Parathyroid adenoma (tissue), 2 donors: ENCODE data around the gene ARL14.
"Not testable (repeated sequence)": the region's sequence is repeated elsewhere in the genome, so short reads cannot be mapped to it uniquely, and the experiment has no call there.

Source experiments
- H2AFZ ChIP-seq: fragments of 300-600 bp; sonication (generic); one replicate; pipeline ENCODE4 v1.7.0; 2017; ENCODE audit warnings: antibody characterized with exemption, mild to moderate bottlenecking
- H3K27ac ChIP-seq: fragments of 300-600 bp; sonication (generic); one replicate; pipeline ENCODE4 v1.7.0; 2017
- H3K27me3 ChIP-seq: fragments of 300-600 bp; sonication (generic); one replicate; pipeline ENCODE4 v1.7.0; 2017; ENCODE audit warnings: low read length; ENCODE audit not compliant: control insufficient read depth, insufficient read depth
- H3K36me3 ChIP-seq: fragments of 300-600 bp; sonication (generic); one replicate; pipeline ENCODE4 v1.7.0; 2017; ENCODE audit warnings: low read length; ENCODE audit not compliant: control insufficient read depth, insufficient read depth
- H3K4me1 ChIP-seq: fragments of 300-600 bp; sonication (generic); one replicate; pipeline ENCODE4 v1.7.0; 2017; ENCODE audit warnings: control low read depth
- H3K4me2 ChIP-seq: fragments of 300-600 bp; sonication (generic); one replicate; pipeline ENCODE4 v1.7.0; 2017; ENCODE audit warnings: low read length
- H3K4me3 ChIP-seq: fragments of 300-600 bp; sonication (generic); one replicate; pipeline ENCODE4 v1.7.0; 2017; ENCODE audit warnings: low read depth, low read length
- H3K79me2 ChIP-seq: fragments of 300-600 bp; sonication (generic); one replicate; pipeline ENCODE4 v1.7.0; 2017; ENCODE audit warnings: control low read depth
- H3K9ac ChIP-seq: fragments of 300-600 bp; sonication (generic); one replicate; pipeline ENCODE4 v1.7.0; 2017; ENCODE audit warnings: mild to moderate bottlenecking
- H3K9me3 ChIP-seq: fragments of 300-600 bp; sonication (generic); one replicate; pipeline ENCODE4 v1.7.0; 2017; ENCODE audit warnings: low read length; ENCODE audit not compliant: control insufficient read depth
- CTCF ChIP-seq: fragments of 300-600 bp; sonication (generic); IDR thresholded peaks from one replicate; pipeline ENCODE4 v1.7.0; 2017; ENCODE audit warnings: antibody characterized with exemption, mild to moderate bottlenecking
- donor health status: primary hyperparathyroidism.

ARL14 gene

GRCh38 chr3:160709477-160710182, 32.7 kb downstream of the ARL14 start:
- Histone ChIP-seq H3K79me2 (peaks cover 2% of the 10 kb centered on the region), H3K9me3 (no peaks in the 10 kb centered on the region), H3K36me3 (no peaks in the 10 kb centered on the region), H3K9ac (no peak overlapping the region), H2AFZ (no peak overlapping the region), H3K4me3 (no peak overlapping the region), H3K27ac (no peak overlapping the region), H3K4me1 (no peaks in the 10 kb centered on the region), H3K4me2 (no peak overlapping the region), H3K27me3 (no peaks in the 10 kb centered on the region)
- TF ChIP-seq CTCF, result no peak

- H3K4me2 ChIP-seq, H2AFZ ChIP-seq, H3K79me2 ChIP-seq, H3K4me3 ChIP-seq, H3K27me3 ChIP-seq, H3K36me3 ChIP-seq, H3K27ac ChIP-seq, H3K9me3 ChIP-seq, H3K4me1 ChIP-seq, H3K9ac ChIP-seq: not testable (repeated sequence)
These were observed 36.2 kb downstream of the ARL14 start for GRCh38 chr3:160713144-160713543.

- no peaks in the 10 kb centered on the region for H3K79me2 ChIP-seq
- H3K27me3 ChIP-seq, result no peaks in the 10 kb centered on the region
- H3K27ac ChIP-seq, result no peak overlapping the region
- no peak overlapping the region for H3K4me3 ChIP-seq
- no peaks in the 10 kb centered on the region for H3K4me1 ChIP-seq
- no peak overlapping the region for H2AFZ ChIP-seq
- no peaks in the 10 kb centered on the region for H3K36me3 ChIP-seq
- no peaks in the 10 kb centered on the region for H3K9me3 ChIP-seq
- H3K9ac ChIP-seq, result no peak overlapping the region
- no peak for TF ChIP-seq CTCF
- no peak overlapping the region for H3K4me2 ChIP-seq
These were observed 42.8 kb downstream of the ARL14 start for GRCh38 chr3:160719710-160720109.

- Histone ChIP-seq H3K36me3 (no peaks in the 10 kb centered on the region), H3K79me2 (no peaks in the 10 kb centered on the region), H2AFZ (no peak overlapping the region), H3K4me2 (no peak overlapping the region), H3K9ac (no peak overlapping the region), H3K27me3 (no peaks in the 10 kb centered on the region), H3K4me1 (no peaks in the 10 kb centered on the region), H3K27ac (no peak overlapping the region), H3K9me3 (no peaks in the 10 kb centered on the region), H3K4me3 (no peak overlapping the region)
- TF ChIP-seq CTCF, result no peak
These were observed 43.3 kb downstream of the ARL14 start for GRCh38 chr3:160720123-160720746.

GRCh38 chr3:160722331-160722730, 45.4 kb downstream of the ARL14 start:
- Histone ChIP-seq H3K79me2 (no peaks in the 10 kb centered on the region), H3K27me3 (no peaks in the 10 kb centered on the region), H3K9ac (no peak overlapping the region), H3K4me2 (no peak overlapping the region), H3K4me3 (no peak overlapping the region), H3K9me3 (no peaks in the 10 kb centered on the region), H3K4me1 (no peaks in the 10 kb centered on the region), H3K27ac (no peak overlapping the region), H2AFZ (no peak overlapping the region), H3K36me3 (no peaks in the 10 kb centered on the region)
- no peak for TF ChIP-seq CTCF
